Astrocyte (in vitro differentiated cells and primary cell): ENCODE results near the gene TMEM95.

Experiments
- CTCF ChIP-seq: IDR thresholded peaks from 2 replicates; pipeline ENCODE4 v1.5.1; 2011; ENCODE audit warnings: low read depth, mild to moderate bottlenecking, inconsistent platforms, low read length, moderate library complexity; ENCODE audit not compliant: insufficient read depth
- EZH2 ChIP-seq: IDR thresholded peaks from 2 replicates; pipeline ENCODE4 v1.6.1; 2012; ENCODE audit warnings: mild to moderate bottlenecking, low read length, inconsistent platforms; ENCODE audit not compliant: insufficient read depth

GRCh38 chr17:7328840-7329373 is 26.0 kb upstream of the TMEM95 start, which contains the start of gene NEURL4:
- no peak for TF ChIP-seq CTCF
- TF ChIP-seq EZH2, result no peak
